ENCODE data around the gene TANGO6.
A peak's percentile ranks its signal among the peaks of the same experiment; 100 is the strongest.
"Not testable (repeated sequence)": the region's sequence is repeated elsewhere in the genome, so short reads cannot be mapped to it uniquely, and the experiment has no call there.

TANGO6 gene

DNA sequence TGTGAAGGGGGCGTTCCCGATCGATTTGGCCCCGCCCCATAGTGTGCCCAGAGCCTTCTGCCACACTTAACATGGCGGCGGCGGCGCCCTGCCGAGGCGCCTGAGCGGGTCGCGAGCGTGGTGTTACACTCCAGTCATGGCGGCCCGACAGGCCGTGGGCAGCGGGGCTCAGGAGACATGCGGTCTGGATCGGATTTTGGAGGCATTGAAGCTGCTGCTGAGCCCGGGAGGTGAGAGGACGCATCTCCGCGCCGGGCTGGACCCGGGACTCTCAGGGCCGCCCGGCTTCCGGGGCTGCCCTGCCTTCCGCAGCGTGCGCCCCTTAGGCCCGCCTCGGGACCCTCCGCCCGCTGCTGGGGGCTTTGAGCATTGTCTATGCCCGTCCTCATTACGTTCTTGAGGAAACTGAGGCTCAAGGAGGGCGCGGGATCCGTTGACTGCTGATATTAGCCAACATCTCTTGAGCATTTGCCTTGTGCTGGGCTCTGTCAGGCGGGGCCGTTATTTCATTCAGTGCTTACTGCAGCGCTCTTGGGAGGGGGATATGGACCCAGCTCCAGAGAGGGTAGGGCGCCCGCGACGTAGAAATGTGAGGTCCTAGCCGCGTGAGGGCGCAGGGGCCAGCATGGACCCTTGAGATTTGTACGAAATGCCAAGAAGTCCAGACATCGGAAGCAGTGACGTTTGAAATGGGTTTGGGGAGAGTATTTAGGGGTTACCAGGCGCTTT is at the start of gene TANGO6:
TANGO6 (plus strand) TSS at position 50 of the 729 bp plus-strand sequence; CDS start at position 137, 87 bp downstream.
- peak; percentile 92 for DNase-seq

DNA sequence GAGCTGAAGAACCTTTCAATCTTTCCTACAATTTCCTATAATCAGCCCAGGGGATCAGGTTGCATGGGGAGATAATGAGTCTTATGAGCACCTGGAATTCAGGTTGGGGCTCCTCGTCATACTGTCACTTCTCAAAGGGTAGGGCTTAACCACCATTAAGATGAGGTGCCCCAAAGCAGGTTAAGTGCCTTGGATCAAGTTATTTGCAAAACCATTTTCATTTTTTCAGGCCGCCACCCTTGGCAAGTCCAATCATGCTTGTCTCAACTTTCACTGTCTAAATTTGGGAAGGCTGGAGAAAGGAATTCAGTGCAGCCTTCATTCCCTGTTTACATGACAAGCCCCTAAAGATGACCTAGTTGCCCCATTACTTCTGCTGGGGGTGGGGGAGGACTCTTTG is 44.9 kb upstream of the TANGO6 start:
- DNase-seq: no peak

DNA sequence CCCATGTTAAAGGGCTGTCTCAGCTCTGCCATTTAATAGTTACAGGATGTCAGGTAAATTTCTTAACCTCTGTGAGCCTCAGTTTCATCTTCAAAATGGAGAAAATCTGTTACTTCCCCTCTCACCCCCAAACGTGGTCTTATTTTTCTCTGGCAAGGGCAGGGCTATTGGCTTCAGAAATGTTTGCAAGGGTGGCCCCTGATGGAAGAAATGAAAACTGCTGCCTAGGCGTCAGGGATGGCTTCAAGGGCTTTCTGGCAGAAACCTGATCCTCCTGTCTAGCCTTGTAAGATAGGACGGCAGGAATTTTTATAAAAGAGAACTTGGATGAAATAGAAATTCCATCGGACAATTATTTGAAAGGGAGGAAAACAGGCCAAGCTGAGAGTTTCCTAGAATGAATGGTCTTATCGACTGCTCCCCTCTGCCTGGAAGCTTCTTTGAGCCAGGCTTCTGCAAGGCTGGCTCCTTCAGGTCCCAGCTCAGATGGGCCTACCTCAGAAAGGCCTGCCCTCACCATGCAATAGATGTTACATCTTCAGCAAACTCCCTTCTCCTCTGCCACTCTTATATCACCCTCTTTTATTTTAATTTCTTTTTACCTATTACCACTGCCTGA is 43.0 kb upstream of the TANGO6 start:
- peak; percentile 80 for DNase-seq

DNA sequence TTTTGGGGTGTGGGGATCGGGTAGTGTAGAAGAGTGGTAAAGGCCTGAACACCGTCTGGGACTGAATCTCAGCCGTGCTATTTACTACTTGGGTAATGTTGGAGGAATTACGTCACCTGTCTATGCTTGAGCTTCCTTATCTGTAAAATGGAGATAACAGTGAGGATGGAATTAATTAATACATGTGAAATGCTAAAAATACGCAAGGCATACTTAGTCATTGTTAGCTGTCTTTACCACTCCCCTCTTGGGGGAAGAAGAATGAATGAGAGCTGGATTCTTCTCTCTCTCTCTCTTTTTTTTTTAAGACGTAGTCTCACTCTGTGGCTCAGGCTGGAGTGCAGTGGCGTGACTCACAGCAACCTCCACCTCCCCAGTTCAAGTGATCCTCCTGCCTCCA is 41.1 kb upstream of the TANGO6 start:
- no peak for DNase-seq

DNA sequence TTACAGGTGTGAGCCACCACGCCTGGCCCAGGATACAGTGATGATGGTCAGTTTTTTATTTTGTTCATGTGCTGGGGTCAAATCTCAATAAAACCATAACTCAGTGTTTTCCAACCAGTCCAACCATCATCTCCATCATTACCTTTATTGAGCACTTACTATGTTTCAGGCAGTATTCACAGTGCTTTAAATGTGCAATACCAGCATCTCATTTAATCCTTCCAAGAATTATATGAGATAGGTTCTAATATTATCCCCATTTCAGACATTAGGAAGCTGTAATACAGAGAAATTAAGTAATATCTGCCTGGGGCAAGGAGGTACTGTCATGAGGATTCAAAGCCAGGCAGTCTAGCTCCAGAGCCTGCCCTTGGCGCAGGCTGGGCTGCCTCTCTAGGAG is 36.9 kb upstream of the TANGO6 start:
- no peak for DNase-seq

DNA sequence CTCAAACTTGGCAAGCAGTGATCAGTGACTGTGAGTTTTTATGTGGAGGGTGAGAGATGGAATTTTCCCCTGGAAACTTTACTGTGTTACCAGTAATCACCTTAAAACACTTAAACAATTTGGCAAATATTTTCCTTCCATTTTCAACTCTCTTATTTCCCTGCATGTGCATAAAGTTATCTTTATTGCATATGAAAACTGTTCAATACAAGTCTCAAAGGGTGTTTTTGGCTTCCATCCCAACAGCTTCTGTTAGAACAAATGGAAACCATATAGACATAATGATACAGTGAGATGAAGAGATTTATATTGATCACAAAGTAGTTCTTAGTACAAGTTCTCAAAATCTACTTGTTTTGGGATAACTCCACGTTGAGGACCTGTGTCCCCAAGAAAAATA is 36.4 kb upstream of the TANGO6 start:
- DNase-seq: no peak

DNA sequence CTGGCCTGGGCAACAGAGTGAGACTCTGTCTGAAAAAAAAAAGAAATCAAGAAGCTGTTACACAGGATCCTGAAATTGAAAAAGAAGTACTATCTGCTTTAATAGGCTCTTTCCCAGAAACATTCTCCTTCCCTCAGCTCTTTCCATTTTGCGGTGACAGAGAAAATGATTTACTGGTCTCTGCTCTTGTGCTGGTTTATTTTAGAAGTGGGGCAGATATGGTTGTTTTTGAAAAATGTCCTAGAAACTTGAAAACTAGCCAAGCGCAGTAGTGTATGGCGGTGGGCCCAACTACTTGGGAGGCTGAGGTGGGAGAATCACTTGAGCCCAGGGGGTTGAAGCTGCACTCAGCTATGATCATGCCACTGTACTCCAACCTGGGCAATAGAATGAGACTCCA is 28.8 kb upstream of the TANGO6 start:
- DNase-seq: no peak

DNA sequence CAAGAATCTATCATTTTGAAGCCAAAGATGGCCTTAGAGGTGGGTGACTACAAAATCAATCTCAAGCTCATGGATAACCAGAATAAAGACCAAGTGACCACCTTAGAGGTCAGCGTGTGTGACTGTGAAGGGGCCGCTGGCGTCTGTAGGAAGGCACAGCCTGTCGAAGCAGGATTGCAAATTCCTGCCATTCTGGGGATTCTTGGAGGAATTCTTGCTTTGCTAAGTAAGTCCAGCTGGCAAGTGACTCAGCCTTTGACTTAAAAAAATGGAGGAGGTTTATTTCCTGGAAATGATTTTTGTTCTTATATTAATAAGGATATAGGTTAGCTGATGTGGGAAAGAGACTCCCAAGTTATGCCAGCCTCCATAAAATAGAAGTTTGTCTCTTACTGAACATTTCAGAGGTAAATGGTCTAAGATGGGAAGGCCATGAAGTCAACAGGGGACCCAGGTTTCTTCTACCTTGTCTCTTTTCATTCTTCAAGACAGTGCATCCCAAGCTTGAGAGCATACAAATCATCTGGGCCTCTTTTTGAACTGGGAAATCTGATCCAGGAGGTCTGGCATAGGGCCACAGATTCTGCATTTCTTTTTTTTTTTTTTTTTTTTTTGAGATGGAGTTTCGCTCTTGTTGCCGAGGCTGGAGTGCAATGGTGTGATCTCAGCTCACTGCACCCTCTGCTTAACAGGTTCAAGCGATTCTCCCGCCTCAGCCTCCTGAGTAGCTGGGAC is 19.8 kb upstream of the TANGO6 start:
- DNase-seq: no peak

DNA sequence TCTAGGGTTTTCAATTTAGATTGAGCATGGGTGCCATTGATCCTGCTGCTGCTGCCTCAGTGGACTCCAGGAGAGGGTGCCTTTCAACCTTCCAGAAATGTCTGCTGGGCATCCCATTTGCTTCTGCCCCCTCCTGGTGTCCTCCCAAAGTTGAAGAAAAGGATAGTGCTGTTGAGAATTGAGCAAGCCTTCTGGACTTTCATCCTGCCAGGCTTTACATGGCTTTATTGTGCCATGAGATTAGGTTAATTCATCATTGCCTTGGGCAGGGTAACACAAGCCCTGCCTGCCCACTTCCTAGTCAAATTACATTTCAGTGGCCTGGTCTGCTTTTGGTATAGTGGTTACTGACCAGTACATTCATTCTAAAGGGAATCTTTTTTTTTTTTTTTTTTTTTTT is 17.9 kb upstream of the TANGO6 start:
- DNase-seq: no peak

DNA sequence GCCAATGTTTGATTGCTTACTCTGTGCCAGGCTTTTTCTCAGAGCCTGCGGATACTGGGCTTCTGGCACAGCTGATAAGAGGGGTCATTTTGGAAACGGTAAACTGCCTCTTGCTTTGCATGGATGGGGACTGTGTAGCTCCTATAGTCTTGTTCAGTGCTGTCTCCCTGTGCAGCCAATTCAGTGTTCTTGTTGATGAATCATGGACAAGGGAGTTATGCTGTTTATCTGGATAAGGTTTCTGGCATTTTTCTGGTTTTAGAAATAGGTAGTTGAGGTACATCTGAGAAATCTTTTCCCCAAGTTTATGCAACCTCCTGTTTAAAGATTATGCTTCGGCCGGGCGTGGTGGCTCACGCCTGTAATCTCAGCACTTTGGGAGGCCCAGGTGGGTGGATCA is 16.7 kb upstream of the TANGO6 start:
- DNase-seq: peak; percentile 53

DNA sequence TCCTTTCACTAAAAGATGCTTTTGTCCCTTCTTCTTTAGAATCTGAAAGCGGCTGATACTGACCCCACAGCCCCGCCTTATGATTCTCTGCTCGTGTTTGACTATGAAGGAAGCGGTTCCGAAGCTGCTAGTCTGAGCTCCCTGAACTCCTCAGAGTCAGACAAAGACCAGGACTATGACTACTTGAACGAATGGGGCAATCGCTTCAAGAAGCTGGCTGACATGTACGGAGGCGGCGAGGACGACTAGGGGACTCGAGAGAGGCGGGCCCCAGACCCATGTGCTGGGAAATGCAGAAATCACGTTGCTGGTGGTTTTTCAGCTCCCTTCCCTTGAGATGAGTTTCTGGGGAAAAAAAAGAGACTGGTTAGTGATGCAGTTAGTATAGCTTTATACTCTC is 10.1 kb upstream of the TANGO6 start:
- no peak for DNase-seq

DNA sequence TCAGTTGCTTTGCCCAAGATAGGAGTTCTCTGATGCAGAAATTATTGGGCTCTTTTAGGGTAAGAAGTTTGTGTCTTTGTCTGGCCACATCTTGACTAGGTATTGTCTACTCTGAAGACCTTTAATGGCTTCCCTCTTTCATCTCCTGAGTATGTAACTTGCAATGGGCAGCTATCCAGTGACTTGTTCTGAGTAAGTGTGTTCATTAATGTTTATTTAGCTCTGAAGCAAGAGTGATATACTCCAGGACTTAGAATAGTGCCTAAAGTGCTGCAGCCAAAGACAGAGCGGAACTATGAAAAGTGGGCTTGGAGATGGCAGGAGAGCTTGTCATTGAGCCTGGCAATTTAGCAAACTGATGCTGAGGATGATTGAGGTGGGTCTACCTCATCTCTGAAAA is 8.8 kb upstream of the TANGO6 start:
- DNase-seq: no peak

DNA sequence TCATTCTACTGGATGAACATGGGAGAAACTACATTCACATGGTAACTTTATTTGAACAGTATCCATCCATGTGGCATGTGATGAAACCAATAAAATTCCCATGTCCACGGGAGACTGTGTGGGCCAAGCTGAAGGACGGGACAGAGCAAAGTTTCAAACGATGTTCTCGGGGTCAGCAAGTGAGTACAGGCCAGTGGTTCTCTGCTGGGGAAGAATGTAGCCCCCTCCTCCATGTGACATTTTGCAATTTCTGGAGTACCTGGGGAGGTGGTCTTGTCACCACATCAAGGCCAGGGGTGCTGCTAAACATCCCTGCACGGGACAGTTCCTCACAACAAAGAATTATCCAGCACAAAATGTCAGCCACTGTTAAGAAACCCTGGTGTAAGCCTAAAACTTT is 7.4 kb upstream of the TANGO6 start:
- DNase-seq: no peak

DNA sequence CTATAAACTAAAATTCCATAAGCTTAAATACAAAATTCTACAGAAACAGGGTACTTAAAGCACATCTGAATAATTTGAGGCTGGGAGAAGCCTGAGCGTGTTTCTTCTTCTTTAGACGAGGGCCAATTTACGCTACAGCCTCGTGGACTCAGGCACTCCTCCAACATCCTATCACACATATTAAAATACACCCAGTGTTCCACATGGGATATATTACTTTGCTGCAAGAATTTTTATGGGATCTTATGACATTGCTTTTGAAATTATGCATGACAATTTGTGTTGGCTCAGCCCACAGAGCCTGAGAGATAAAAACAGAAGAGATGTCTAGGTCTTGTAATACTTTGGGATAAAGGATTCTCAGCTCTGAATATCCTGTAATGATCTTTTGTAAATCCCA is 3.5 kb upstream of the TANGO6 start:
- no peak for DNase-seq

DNA sequence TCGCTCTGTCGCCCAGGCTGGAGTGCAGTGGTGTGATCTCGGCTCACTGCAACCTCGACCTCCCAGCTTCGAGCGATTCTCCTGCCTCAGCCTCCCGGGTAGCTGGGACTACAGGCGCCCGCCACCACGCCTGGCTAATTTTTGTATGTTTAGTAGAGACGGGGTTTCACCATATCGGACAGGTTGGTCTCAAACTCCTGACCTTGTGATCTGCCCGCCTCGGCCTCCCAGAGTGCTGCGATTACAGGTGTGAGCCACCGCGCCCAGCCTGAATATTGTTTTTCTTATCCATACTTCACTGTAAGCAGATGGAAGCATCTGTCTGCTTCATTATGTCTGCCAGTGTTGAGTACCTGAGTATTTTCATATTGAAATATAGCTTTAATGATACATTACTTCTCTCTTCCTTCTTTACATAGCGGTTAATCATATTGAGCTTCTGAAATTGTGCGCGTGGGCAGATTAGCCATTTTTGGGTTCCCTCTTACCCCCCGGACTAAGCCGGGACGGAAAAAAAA is 308 bp upstream of the TANGO6 start:
- not testable (repeated sequence) for DNase-seq

DNA sequence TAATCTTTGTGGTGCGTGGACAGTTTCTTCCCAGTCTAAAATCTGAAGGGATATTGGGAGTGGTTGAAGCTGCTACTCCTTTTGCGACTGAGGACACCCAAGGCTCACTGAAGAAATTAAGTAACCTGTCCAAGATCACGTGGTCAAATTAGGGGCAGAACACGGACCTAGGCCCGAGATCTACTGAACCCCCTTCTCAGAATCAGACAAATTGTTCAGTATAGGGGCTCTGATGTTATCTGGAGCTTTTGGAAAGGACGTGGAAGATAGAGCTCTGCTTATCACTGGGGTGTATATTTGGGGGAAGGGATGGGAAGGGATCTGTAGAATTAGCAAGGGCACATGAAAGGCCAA is 857 bp downstream of the TANGO6 start:
- no peak for DNase-seq

DNA sequence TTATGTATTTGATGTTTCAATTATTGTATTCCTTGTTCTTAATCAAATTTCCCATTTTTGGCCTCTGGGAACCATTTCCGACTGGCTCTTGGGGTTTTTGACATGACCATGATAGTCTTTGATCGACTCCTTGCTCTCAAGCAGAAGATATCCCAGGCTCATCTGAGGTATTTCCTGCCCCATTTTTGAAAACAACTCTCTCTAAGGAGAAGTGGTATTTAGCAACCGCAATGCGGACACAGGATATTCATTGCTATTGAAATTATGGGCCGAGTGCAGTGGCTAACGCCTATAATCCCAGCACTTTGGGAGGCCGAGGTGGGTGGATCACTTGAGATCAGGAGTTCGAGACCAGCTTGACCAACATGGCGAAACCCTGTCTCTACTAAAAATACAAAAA is 5.5 kb downstream of the TANGO6 start:
- DNase-seq: no peak

DNA sequence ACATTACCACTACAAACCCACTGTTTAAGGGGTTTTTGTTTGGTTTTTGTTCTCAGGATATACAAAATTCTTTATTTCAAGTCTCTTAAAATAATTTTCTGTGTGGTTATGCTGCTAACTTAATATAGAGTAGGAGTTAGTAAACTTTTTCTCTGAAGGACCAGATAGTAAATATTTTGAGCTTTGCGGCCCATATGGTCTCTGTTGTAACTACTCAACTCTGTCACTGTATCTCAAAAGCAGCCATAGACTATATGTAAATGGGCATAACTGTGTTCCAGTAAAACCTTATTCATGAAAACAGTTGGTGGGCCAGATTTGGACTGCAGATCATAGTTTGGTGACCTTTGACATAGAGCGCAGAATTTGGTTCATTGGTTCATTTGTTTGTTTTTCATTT is 7.2 kb downstream of the TANGO6 start:
- DNase-seq: no peak

DNA sequence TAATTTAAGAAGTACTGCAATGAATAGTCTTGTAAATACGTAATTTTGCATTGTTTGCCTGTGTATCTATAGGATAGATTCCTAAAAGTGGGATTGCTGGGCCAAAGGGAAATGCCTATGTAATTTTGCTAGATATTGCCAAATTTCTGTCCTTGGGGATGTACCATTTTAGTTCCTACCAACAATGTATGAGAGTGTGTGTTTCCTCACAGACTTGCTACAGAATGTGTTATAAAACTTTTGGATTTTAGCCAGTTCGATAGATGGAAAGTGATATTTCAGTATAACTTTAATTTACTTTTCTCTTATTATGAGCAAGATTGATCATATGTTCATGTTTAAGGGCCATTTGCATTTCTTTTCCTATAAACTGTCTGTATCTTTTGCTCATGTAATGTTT is 8.3 kb downstream of the TANGO6 start:
- no peak for DNase-seq

DNA sequence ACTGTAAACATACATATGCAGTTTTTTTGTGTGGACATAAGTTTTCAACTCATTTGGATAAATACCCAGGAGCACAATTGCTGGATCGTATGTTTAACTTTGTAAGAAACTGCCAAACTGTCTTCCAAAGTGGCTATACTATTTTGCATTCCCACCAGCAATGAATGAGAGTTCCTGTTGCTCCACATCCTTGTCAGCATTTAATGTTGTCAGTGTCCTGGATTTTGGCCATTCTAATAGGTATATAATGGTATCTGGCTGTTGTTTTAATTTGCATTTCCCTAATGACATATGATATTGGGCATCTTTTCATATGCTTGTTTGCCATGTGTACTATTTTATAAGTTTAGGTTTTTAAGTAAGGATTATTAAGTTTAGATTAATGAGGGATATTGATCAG is 14.1 kb downstream of the TANGO6 start:
- no peak for DNase-seq

DNA sequence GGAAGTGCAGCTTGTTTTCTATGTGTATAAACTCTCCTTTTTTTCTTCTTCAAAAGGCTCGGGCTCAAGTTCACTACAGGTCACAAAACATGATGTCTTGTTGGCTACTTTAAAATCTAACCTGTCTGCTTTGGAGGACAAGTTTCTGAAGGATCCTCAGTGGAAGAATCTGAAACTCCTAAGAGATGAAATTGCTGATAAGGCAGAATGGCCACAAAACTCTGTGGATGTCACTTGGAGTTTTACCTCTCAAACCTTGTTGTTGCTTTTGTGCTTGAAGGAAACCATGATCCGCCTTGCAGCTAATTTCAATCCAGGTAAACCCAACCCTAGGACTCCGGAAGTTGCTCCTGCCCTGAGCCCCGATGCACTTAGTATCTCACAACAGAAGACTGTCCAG is 16.5 kb downstream of the TANGO6 start:
- DNase-seq: no peak

DNA sequence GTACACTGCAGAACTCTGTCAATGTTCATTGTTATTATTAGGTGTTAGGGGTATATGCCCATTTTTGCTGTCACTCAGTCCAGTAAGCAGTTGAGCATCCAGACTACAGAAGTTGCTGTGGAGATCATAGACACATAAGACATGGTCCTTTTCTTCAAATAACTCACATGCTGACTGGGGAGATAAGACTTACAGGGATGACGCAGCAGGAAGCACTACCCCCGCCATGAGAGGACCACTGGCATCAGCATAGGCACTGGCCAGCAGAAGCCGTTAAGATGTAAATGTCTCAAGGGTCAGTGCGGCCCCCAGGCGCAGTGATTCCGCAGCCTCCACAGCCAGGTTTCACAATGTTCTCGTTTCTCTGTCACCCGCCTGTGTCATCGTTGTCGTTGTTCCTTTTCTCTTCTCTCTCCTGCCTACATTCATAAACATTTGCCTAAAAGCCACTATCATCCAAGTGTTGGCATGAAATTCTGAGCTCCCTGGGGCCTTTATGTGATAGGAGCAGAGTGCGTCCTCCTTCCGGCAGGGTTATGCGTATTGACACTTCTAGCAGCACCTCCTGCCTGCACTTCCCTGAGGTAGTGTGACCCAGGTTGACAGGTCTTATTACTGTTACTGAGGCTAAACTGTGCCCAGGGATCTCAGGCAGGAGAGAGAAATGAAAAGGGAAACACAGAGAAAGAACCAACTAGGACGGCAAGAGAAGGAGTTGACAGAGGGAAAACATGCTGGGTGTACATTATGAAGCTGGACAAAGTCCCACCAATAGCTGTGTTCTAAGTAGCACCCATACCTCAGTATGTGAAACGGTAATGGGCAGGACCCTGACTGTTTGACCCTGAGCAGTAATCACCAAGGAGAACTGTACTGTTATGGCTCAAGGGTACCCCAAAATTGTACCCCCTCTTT is 17.9 kb downstream of the TANGO6 start:
- no peak for DNase-seq

DNA sequence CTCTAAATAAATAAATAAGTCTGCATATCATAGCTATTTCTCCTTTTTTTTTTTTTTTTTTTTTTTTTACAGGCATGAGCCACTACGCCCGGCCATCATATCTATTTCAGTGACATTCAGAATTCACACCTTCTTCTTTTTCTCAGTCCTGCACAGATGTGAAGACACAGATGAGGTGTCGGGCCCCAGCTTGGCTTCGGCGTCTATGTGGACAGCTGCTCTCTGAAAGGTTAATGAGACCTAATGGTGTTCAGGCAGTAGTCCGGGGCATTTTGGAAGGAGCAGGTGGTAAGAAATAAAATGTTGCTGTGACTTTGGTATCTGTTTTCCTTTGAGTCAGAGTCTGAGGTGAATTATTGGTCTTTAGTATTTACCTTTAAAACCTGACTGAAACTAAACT is 23.6 kb downstream of the TANGO6 start:
- no peak for DNase-seq

Measured in OCI-M1 (cell line).